Measurements from ENCODE around the gene CUBN.

The CUBN gene

DNA sequence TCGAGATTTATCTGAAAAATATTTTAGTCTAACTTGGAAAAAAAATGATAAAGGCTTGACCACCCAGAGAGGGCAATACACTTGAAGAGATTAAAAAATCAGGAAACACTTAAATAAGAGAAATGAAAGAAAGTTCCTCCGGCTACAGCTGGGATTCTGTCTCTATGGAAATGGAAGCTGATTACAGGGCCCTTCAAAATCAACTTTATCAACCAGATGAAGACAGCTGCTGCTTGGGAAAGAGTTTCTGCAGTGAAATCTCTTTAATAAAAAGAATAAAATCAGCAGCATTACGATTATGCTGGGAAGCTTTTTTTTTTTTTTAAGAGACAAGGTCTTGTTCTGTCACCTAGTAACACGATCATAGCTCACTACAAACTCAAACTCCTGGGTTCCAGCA, 316.9 kb downstream of the CUBN start:
- in situ Hi-C loops (cut with HindIII; ENCODE audit: low sequenced_read_pairs) = loop anchor here (25.0 kb wide), 1 partner anchor 925 kb away; no protein-coding TSS in a partner anchor

DNA sequence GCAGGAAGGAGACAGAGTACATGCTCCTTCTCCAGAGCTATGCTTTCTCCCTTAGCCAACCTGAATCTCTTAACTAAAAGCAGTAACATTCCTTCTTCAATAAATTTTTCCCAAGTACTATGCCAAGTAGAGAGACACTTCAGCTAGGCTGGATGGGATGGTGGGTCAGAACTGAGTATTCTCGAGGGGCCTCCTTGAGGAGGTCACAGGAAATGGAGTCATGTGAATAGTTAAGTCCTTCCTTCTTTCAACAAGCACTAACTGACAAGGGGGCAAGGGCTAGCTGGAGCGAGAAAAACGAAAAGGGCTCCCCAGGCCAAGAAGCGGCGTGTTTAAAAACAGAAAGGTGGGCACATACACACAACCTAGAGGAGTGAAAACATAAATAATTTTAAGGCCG, 317.8 kb downstream of the CUBN start:
- in situ Hi-C loops (cut with HindIII; ENCODE audit: low sequenced_read_pairs) = loop anchor here (25.0 kb wide), 1 partner anchor 924 kb away; no protein-coding TSS in a partner anchor

DNA sequence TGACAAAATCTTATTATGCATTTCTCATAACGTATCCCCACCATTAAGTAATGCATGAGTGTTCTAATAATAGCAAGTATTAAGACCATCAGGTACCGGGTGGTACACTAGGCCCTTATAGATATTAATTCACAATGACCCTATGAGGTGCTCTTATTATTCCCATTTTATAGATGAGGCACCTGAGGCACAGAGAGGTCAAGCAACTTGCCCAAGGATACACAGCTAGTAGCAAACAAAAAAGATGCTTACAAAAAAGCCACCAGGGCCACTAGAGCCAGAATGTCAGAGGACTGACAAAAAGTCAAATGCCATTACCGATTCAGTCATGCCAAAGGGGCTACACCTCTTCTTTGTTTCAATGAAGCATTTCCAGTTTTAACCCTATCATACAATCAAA, 318.3 kb downstream of the CUBN start:
- in situ Hi-C loops (cut with HindIII; ENCODE audit: low sequenced_read_pairs) = loop anchor here (25.0 kb wide), 1 partner anchor 924 kb away; no protein-coding TSS in a partner anchor

DNA sequence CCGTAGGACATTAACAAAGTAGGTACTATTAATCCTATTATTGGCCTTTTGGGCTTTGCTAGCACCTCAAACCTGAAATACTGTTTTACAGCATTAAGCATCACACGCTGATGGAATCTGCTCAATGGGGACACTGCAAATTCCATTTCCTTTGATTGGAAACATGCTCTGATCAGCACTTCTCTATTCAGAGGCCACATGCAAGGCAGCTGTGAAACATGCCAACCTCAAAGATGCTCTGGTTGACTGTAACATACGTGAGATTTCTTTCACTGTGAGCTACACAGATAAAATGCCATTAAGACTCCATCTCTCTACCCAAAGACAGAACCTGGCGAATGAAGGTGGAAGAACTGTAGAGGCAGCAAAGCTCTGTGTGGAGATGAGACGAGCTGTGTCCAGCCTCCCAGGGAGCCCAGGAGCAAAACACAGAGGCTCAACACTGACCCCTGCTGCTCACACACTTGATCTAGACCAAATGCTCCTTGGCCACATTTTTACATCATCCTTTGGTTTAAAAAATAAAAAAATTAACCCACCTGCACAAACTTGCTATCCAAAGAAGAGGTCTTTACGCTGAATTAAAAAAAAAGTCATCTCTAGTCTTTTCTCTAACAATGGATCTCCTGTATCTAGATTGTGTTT, 320.4 kb downstream of the CUBN start:
- in situ Hi-C loops (cut with HindIII; ENCODE audit: low sequenced_read_pairs) = loop anchor here (25.0 kb wide), 1 partner anchor 922 kb away; no protein-coding TSS in a partner anchor

GRCh38 chr10:16804123-16804522, 325.5 kb downstream of the CUBN start:
- in situ Hi-C loops (cut with HindIII; ENCODE audit: low sequenced_read_pairs) = loop anchor here (25.0 kb wide), 1 partner anchor 917 kb away; no protein-coding TSS in a partner anchor

DNA sequence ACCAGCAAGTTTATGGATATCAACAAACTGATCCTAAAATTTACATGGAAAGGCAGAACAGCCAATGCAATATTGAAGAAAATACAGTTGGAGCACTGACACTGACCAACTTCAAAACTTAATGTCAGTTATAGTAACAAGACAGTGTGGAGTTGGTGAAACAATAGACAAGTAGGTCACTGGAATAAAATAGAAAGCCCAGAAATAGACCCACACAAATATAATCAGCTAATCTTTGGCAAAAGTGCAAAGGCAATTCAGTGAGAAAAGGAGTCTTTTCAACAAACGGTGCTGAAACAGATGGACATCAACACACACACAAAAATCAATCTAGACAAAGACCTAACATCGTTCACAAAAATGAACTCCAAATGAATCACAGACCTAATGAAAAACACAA, 326.1 kb downstream of the CUBN start:
- in situ Hi-C loops (cut with HindIII; ENCODE audit: low sequenced_read_pairs) = loop anchor here (25.0 kb wide), 1 partner anchor 916 kb away; no protein-coding TSS in a partner anchor

DNA sequence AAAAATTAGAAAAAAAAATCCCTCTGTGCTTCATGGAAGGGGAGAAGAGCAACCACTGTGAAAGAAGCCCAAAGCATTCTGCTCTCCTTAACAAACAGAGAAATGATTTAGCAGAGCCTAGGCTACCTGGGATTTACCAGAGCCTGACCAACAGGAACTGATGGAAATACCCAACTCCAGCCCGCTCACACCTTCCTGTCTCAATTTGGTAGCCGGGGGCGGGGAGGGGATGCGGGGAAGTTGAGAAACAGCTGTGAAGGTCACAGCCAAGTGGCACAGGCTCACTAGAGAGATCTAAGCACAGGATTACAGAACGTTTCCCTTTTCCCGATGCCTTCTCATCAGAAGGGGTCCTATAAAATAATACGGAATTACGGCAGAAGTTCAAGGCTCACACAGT, 330.0 kb downstream of the CUBN start:
- in situ Hi-C loops (cut with HindIII; ENCODE audit: low sequenced_read_pairs) = loop anchor here (25.0 kb wide), 1 partner anchor 912 kb away; no protein-coding TSS in a partner anchor

DNA sequence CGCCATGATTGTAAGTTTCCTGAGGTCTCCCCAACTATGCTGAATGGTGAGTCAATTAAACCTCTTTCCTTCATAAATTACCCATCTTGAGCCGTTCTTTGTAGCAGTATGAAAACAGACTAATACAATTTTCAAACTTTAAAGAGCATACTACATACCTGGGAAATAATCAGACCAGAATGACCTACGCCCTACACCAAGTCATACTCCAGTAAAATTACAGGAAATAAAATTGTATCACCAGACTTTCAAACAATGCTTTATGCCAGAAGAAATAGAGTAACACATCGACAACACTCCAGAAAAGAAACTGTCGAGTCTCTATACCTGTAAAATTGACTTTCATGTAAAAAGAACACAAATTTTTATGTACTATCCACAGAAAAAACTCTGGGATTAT, 331.0 kb downstream of the CUBN start:
- in situ Hi-C loops (cut with HindIII; ENCODE audit: low sequenced_read_pairs) = no loop called here

GRCh38 chr10:16795410-16796073, 334.1 kb downstream of the CUBN start:
- in situ Hi-C loops (cut with HindIII; ENCODE audit: low sequenced_read_pairs) = no loop called here

- in situ Hi-C loops (cut with HindIII; ENCODE audit: low sequenced_read_pairs) = no loop called here
Observed at GRCh38 chr10:16794005-16794404, 335.6 kb downstream of the CUBN start.

GRCh38 chr10:16792675-16793074, 336.9 kb downstream of the CUBN start:
- in situ Hi-C loops (cut with HindIII; ENCODE audit: low sequenced_read_pairs) = no loop called here

- in situ Hi-C loops (cut with HindIII; ENCODE audit: low sequenced_read_pairs) = no loop called here
Observed at GRCh38 chr10:16789765-16790164, 339.8 kb downstream of the CUBN start.

DNA sequence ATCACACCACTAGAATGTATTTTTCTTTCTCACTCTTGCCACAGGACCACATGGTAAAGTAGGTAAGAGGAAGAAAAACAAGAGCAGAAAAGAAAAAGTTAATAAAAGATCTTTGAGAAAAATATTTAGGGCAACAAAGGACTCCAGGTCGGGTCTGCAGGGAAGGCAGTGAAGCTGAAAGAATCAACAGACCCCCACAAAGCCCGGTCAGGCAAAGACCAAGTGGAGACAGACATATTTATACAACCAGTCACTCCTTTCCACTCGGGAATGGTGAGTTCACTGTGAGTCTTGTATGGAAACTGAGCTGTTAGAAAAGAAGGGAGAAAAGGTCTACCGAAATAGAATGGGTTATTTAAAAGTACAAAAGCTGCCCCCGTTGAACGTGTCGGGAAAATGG, 340.4 kb downstream of the CUBN start:
- in situ Hi-C loops (cut with HindIII; ENCODE audit: low sequenced_read_pairs) = no loop called here

DNA sequence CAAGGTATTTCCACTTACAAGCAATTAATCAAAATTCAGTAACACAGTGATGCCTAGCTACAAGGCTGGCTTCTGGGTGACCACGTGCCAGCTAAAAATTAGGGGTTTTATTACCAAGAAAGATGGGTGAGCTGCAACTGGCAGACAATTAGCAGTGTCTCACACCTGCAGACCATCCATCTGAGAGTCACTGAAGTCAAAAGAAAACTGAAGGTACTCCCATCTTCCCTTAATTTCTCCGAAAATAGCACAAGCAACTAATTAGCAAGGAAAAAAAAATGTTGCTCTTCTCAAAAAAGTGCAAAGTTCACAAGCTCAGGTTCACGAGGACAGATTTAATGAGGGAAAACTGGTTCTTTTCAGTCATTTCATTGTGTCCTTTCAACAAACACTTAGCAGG, 340.8 kb downstream of the CUBN start:
- in situ Hi-C loops (cut with HindIII; ENCODE audit: low sequenced_read_pairs) = no loop called here

DNA sequence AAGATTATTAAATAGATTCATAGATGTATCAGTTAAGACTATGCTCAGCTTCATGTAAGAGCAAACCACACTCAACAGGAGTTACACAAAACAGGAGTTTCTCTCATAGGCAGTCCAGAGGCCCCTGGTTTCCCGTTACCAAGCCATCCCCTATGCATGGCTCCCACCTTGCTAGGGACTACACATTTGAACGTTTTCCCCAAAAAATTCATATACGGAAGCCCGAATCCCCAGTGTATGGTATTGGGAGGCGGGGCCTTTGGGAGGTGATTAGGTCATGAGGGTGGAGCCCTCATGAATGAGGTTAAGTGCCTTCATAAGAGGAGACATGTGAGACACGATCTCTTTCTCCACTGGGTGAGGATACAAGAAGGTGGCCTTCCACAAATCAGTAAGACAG, 341.5 kb downstream of the CUBN start:
- in situ Hi-C loops (cut with HindIII; ENCODE audit: low sequenced_read_pairs) = no loop called here

DNA sequence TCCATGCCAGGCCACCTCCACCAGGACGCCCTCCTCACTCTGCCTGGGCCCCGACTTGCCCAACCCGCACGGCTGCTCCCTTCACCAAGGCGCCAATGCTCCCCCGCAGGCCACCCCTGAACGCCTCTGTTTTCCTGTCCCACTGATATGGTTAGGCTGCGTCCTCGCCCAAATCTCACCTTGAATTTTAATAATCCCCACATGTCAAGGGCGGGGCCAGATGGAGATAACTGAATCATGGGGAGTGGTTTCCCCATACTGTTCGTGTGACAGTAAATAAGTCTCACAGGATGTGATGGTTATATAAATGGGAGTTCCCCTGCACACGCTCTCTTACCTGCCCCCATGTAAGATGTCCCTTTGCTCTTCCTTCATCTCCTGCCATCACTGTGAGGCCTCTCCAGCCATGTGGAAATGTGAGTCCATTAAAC, 342.2 kb downstream of the CUBN start:
- in situ Hi-C loops (cut with HindIII; ENCODE audit: low sequenced_read_pairs) = no loop called here

DNA sequence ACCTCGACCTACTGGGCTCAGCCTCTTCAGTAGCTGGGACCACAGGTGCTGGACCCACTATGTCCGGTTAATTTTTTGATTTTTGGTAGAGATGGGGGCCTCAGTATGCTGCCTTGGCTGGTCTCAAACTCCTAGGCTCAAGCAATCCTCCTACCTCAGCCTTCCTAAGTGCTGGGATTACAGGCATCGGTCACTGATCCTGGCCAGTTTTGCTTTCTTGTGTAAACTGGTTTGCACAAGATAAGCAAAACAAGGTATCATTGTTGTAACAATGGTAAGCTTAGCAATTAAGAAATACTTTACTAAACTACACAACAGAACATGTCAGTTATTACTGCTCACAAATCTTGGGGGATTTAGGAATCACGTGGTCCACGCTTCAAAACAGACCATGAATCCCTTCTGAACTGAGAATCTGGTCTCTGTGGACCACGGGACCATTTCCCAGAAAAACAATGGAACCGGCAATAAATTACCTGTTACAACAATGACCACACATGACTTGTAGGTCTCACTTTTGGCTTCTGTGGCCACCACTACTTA, 349.2 kb downstream of the CUBN start:
- in situ Hi-C loops (cut with HindIII; ENCODE audit: low sequenced_read_pairs) = no loop called here

GRCh38 chr10:16779384-16779915, 350.2 kb downstream of the CUBN start:
- in situ Hi-C loops (cut with HindIII; ENCODE audit: low sequenced_read_pairs) = no loop called here

- in situ Hi-C loops (cut with HindIII; ENCODE audit: low sequenced_read_pairs) = no loop called here
Observed at GRCh38 chr10:16777473-16778370, 351.9 kb downstream of the CUBN start.

- in situ Hi-C loops (cut with HindIII; ENCODE audit: low sequenced_read_pairs) = no loop called here
Observed at GRCh38 chr10:16776896-16777295, 352.7 kb downstream of the CUBN start.
